Natural killer cell (primary cell): Measurements from ENCODE around the gene RS1. TPM values are rescaled to one million over a fixed set of nuclear protein-coding genes. Genes with fewer than 3 reads are reported as not detected.

Experiments used
- ATAC-seq, 3 donors: fragments of 150-1000 bp in 2 of 3; fragments of 200-7000 bp in 1 of 3; cut with Tn5 transposase; 1 replicate in 1 of 3; 2 replicates in 2 of 3; pipeline ENCODE4 v1.10.0; 2021; ENCODE audit warnings: mild to moderate bottlenecking in 2 of 3, moderate library complexity in 2 of 3
- DNase-seq, 2 donors: peaks; one replicate each; pipeline versions ENCODE4 v3.0.0 to v3.0.0-alpha.2; 2013 to 2021; ENCODE audit warnings: mixed read lengths in 1 of 2
- H3K27ac ChIP-seq: one replicate; pipeline ENCODE4 v1.5.1; 2013; ENCODE audit warnings: mild to moderate bottlenecking, low read length
- H3K27me3 ChIP-seq: one replicate; pipeline ENCODE4 v1.6.1; 2013; ENCODE audit warnings: low read length; ENCODE audit not compliant: control insufficient read depth, insufficient read depth
- H3K36me3 ChIP-seq: one replicate; pipeline ENCODE4 v1.6.1; 2013; ENCODE audit warnings: low read length; ENCODE audit not compliant: control insufficient read depth, insufficient read depth
- H3K4me1 ChIP-seq: one replicate; pipeline ENCODE4 v1.6.1; 2013; ENCODE audit warnings: low read length; ENCODE audit not compliant: control insufficient read depth, insufficient read depth
- H3K4me3 ChIP-seq: one replicate; pipeline ENCODE4 v1.5.1; 2013; ENCODE audit warnings: low read length
- H3K9me3 ChIP-seq: one replicate; pipeline ENCODE4 v1.6.1; 2013; ENCODE audit warnings: low read length; ENCODE audit not compliant: control insufficient read depth, insufficient read depth
- H3K27ac Mint-ChIP-seq, 2 donors: one replicate each; pipeline ENCODE4 v1.8.0; 2022; ENCODE audit warnings: mild to moderate bottlenecking in 2 of 2, mixed read lengths in 2 of 2, moderate library complexity in 1 of 2
- H3K27me3 Mint-ChIP-seq, 2 donors: one replicate each; pipeline ENCODE4 v1.8.0; 2022; ENCODE audit warnings: low read depth in 2 of 2, mixed read lengths in 2 of 2
- H3K36me3 Mint-ChIP-seq: one replicate; pipeline ENCODE4 v1.8.0; 2022; ENCODE audit warnings: mixed read lengths
- H3K4me1 Mint-ChIP-seq, 2 donors: one replicate each; pipeline ENCODE4 v1.8.0; 2022; ENCODE audit warnings: mixed read lengths in 2 of 2
- H3K4me3 Mint-ChIP-seq: one replicate; pipeline ENCODE4 v1.8.0; 2022; ENCODE audit warnings: mild to moderate bottlenecking, moderate library complexity, mixed read lengths
- H3K9me3 Mint-ChIP-seq, 2 donors: one replicate each; pipeline ENCODE4 v1.8.0; 2022; ENCODE audit warnings: mixed read lengths in 2 of 2
- WGBS: methylation state at CpG from one replicate; pipeline ENCODE4 v1.1.7; 2013; ENCODE audit warnings: missing lambda C conversion rate; ENCODE audit not compliant: insufficient coverage; 5-methylcytosine and 5-hydroxymethylcytosine counted together
- intact Hi-C: fragments of 100-400 bp; cut with micrococcal nuclease; formaldehyde crosslinking; loops from one replicate; pipeline ENCODE4 v1.14.2; 2022
- total RNA-seq, 4 donors: library from RNA; stranded (reverse); fragments of 120-200 nt in 1 of 4; gene quantifications; one replicate each; pipeline versions ENCODE4 v1.2.3 to v1.2.4, GENCODE V29; 2013 to 2022
- TF ChIP-seq, protein P1 (sequence below): fragments of 200-600 bp; IDR thresholded peaks from one replicate; pipeline ENCODE4 v1.8.0; 2022; ENCODE audit warnings: antibody characterized with exemption

Gene RS1
- total RNA-seq, 3 donors from 2014 or later (not counting 1 experiment from before 2014, with no cell fraction given): not detected

GRCh38 chrX:18650662-18651061, 21.2 kb downstream of the RS1 start:
- Mint-ChIP-seq H3K4me1 (no peaks in the 10 kb centered on the region), H3K9me3 (no peaks in the 10 kb centered on the region), H3K36me3 (no peaks in the 10 kb centered on the region), H3K4me3 (no peak overlapping the region), H3K27me3 (peaks cover 0 to under 1% of the 10 kb centered on the region in 2 donors), H3K27ac (no peak overlapping the region)
- no peak for ATAC-seq
- Histone ChIP-seq H3K27me3 (no peaks in the 10 kb centered on the region), H3K9me3 (no peaks in the 10 kb centered on the region), H3K36me3 (no peaks in the 10 kb centered on the region), H3K4me3 (no peak overlapping the region), H3K27ac (no peak overlapping the region), H3K4me1 (no peaks in the 10 kb centered on the region)
- DNase-seq: no peak
- TF ChIP-seq, protein P1, sequence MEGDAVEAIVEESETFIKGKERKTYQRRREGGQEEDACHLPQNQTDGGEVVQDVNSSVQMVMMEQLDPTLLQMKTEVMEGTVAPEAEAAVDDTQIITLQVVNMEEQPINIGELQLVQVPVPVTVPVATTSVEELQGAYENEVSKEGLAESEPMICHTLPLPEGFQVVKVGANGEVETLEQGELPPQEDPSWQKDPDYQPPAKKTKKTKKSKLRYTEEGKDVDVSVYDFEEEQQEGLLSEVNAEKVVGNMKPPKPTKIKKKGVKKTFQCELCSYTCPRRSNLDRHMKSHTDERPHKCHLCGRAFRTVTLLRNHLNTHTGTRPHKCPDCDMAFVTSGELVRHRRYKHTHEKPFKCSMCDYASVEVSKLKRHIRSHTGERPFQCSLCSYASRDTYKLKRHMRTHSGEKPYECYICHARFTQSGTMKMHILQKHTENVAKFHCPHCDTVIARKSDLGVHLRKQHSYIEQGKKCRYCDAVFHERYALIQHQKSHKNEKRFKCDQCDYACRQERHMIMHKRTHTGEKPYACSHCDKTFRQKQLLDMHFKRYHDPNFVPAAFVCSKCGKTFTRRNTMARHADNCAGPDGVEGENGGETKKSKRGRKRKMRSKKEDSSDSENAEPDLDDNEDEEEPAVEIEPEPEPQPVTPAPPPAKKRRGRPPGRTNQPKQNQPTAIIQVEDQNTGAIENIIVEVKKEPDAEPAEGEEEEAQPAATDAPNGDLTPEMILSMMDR: no peak
- intact Hi-C loops: no loop called here
- WGBS: 90% methylated on average over 6 of the region's 6 CpGs

- intact Hi-C loops: no loop called here
- ATAC-seq (no peak), DNase-seq (no peak)
- 78% methylated on average over 8 of the region's 9 CpGs for WGBS
- Mint-ChIP-seq H3K4me3 (no peak overlapping the region), H3K27ac (no peak overlapping the region), H3K36me3 (no peaks in the 10 kb centered on the region), H3K4me1 (no peaks in the 10 kb centered on the region), H3K9me3 (no peaks in the 10 kb centered on the region), H3K27me3 (peaks cover 0 to 3% of the 10 kb centered on the region in 2 donors)
- H3K9me3 ChIP-seq: no peaks in the 10 kb centered on the region
- no peaks in the 10 kb centered on the region for H3K4me1 ChIP-seq
- no peak overlapping the region for H3K27ac ChIP-seq
- H3K36me3 ChIP-seq: no peaks in the 10 kb centered on the region
- no peak overlapping the region for H3K4me3 ChIP-seq
- TF ChIP-seq, protein P1: no peak
- no peaks in the 10 kb centered on the region for H3K27me3 ChIP-seq
Observed at GRCh38 chrX:18649498-18649951, 22.4 kb downstream of the RS1 start.

- ATAC-seq (no peak), DNase-seq (no peak)
- Histone ChIP-seq H3K4me1 (no peaks in the 10 kb centered on the region), H3K36me3 (no peaks in the 10 kb centered on the region), H3K27ac (no peak overlapping the region), H3K4me3 (no peak overlapping the region), H3K9me3 (no peaks in the 10 kb centered on the region), H3K27me3 (no peaks in the 10 kb centered on the region)
- H3K27ac Mint-ChIP-seq: no peak overlapping the region
- peaks cover 0 to 3% of the 10 kb centered on the region in 2 donors for H3K27me3 Mint-ChIP-seq
- intact Hi-C loops: no loop called here
- TF ChIP-seq, protein P1: no peak
- no peaks in the 10 kb centered on the region for H3K4me1 Mint-ChIP-seq
- H3K36me3 Mint-ChIP-seq: no peaks in the 10 kb centered on the region
- H3K9me3 Mint-ChIP-seq: no peaks in the 10 kb centered on the region
- H3K4me3 Mint-ChIP-seq: no peak overlapping the region
- WGBS: 50% methylated on average over 3 of the region's 4 CpGs
Observed at GRCh38 chrX:18647621-18648020, 24.3 kb downstream of the RS1 start.

GRCh38 chrX:18643853-18644252, 28.1 kb downstream of the RS1 start:
- no peaks in the 10 kb centered on the region for H3K36me3 Mint-ChIP-seq
- TF ChIP-seq, protein P1: no peak
- 86% methylated on average over 1 of the region's 3 CpGs for WGBS

More at GRCh38 chrX:18643853-18644252, 28.1 kb downstream of the RS1 start:
- Mint-ChIP-seq H3K4me1 (no peaks in the 10 kb centered on the region), H3K9me3 (no peaks in the 10 kb centered on the region), H3K4me3 (no peak overlapping the region), H3K27ac (no peak overlapping the region), H3K27me3 (peaks cover 0 to 3% of the 10 kb centered on the region in 2 donors)
- no peak for ATAC-seq
- Histone ChIP-seq H3K27ac (no peak overlapping the region), H3K36me3 (no peaks in the 10 kb centered on the region), H3K27me3 (no peaks in the 10 kb centered on the region), H3K4me3 (no peak overlapping the region), H3K4me1 (no peaks in the 10 kb centered on the region), H3K9me3 (no peaks in the 10 kb centered on the region)
- intact Hi-C loops: no loop called here
- no peak for DNase-seq
